Adrenal gland (tissue), 5 donors: ENCODE data around the gene ANXA4.

Source experiments
- POLR2A ChIP-seq, 2 donors: fragments of 450-650 bp; IDR thresholded peaks; one replicate each; pipeline ENCODE4 v1.6.1; 2017; ENCODE audit warnings: antibody characterized with exemption in 2 of 2, mild to moderate bottlenecking in 2 of 2, moderate library complexity in 1 of 2
- TF ChIP-seq, protein P1 (sequence below), 6 experiments: fragments of 450-650 bp in 4 of 6; fragments of 200-600 bp in 2 of 6; sonication (generic) in 1 of 6; IDR thresholded peaks; 1 replicate in 5 of 6; 2 replicates in 1 of 6; pipeline versions ENCODE4 v1.5.1 to v1.8.0; 2016 to 2021; ENCODE audit warnings: antibody characterized with exemption in 6 of 6, mild to moderate bottlenecking in 2 of 6, moderate library complexity in 1 of 6
- donor health status: DM: no; HTN: no; CAD: no.

DNA sequence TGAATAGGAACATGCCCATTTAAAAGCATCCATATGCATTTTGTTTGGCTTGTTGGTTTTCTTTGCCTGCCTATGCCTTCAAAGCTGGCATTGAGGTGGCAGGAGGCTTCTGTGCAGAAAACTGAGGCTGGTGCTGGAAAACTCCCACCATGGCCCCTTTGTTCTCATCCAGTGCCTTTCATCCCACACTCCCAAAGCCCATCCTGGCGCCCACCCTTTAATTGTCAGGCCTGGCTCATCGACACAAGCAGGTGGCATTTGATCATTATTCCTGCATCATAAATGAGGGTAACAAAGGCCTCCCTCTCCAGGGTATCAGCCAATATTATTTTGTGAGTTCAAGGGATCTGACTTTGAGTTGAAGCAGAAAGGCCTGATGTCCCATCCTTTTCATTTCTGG is 24.7 kb upstream of the ANXA4 start:
- TF ChIP-seq, protein P1, sequence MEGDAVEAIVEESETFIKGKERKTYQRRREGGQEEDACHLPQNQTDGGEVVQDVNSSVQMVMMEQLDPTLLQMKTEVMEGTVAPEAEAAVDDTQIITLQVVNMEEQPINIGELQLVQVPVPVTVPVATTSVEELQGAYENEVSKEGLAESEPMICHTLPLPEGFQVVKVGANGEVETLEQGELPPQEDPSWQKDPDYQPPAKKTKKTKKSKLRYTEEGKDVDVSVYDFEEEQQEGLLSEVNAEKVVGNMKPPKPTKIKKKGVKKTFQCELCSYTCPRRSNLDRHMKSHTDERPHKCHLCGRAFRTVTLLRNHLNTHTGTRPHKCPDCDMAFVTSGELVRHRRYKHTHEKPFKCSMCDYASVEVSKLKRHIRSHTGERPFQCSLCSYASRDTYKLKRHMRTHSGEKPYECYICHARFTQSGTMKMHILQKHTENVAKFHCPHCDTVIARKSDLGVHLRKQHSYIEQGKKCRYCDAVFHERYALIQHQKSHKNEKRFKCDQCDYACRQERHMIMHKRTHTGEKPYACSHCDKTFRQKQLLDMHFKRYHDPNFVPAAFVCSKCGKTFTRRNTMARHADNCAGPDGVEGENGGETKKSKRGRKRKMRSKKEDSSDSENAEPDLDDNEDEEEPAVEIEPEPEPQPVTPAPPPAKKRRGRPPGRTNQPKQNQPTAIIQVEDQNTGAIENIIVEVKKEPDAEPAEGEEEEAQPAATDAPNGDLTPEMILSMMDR (IDR thresholded peaks at IDR 0.05) = no peak
- TF ChIP-seq POLR2A (IDR thresholded peaks at IDR 0.05) = no peak
